Transverse colon (tissue), 4 donors: ENCODE measurements around the gene DMC1. TPM values are rescaled to one million over a fixed set of nuclear protein-coding genes. Genes with fewer than 3 reads are reported as not detected.

Experiments used
- DNase-seq: peaks from one replicate; pipeline ENCODE4 v3.0.0-alpha.2; 2019
- H3K27ac ChIP-seq, 4 donors: fragments of 200-600 bp; sonication (generic); 2 replicates each; pipeline ENCODE4 v1.5.1; 2016 to 2018; ENCODE audit warnings: inconsistent platforms in 4 of 4
- H3K27me3 ChIP-seq: fragments of 200-600 bp; sonication (generic); 2 replicates; pipeline ENCODE4 v1.5.1; 2017; ENCODE audit warnings: inconsistent platforms
- H3K36me3 ChIP-seq, 4 donors: fragments of 200-600 bp; sonication (generic); 2 replicates each; pipeline ENCODE4 v1.5.1; 2017 to 2019; ENCODE audit warnings: inconsistent platforms in 4 of 4
- H3K4me1 ChIP-seq, 4 donors: fragments of 200-600 bp; sonication (generic); 2 replicates each; pipeline ENCODE4 v1.5.1; 2017 to 2020; ENCODE audit warnings: inconsistent platforms in 4 of 4
- H3K4me3 ChIP-seq, 4 donors: fragments of 200-600 bp; sonication (generic); 1 replicate in 1 of 4; 2 replicates in 3 of 4; pipeline versions ENCODE4 v1.5.1 to v1.6.1; 2017 to 2019; ENCODE audit warnings: inconsistent platforms in 4 of 4
- H3K9me3 ChIP-seq, 2 donors: fragments of 200-600 bp; sonication (generic); 2 replicates each; pipeline ENCODE4 v1.5.1; 2017 to 2019; ENCODE audit warnings: inconsistent platforms in 2 of 2
- CTCF ChIP-seq, 5 experiments: fragments of 200-600 bp in 3 of 5; fragments of 450-650 bp in 2 of 5; sonication (generic) in 3 of 5; IDR thresholded peaks; 1 replicate in 2 of 5; 2 replicates in 3 of 5; pipeline ENCODE4 v1.5.1; 2016 to 2017; ENCODE audit warnings: antibody characterized with exemption in 5 of 5, inconsistent platforms in 3 of 5, mild to moderate bottlenecking in 2 of 5, moderate library complexity in 1 of 5
- EP300 ChIP-seq: sonication (generic); formaldehyde crosslinking; IDR thresholded peaks from one replicate; pipeline ENCODE4 v1.6.1; 2017; ENCODE audit warnings: antibody characterized with exemption, low read depth
- POLR2A ChIP-seq: fragments of 450-650 bp; IDR thresholded peaks from one replicate; pipeline ENCODE4 v1.6.1; 2016; ENCODE audit warnings: antibody characterized with exemption, mild to moderate bottlenecking, moderate library complexity
- POLR2AphosphoS5 ChIP-seq, 3 donors: sonication (generic); formaldehyde crosslinking; IDR thresholded peaks; one replicate each; pipeline ENCODE4 v1.6.1; 2016; ENCODE audit warnings: antibody characterized with exemption in 3 of 3
- WGBS, 2 donors: methylation state at CpG; one replicate each; pipeline ENCODE4 v1.1.5; 2018; ENCODE audit warnings: low coverage in 1 of 2; 5-methylcytosine and 5-hydroxymethylcytosine counted together
- in situ Hi-C, 4 donors: fragments of 200-750 bp; cut with MboI; loops; one replicate each; pipeline versions ENCODE4 v1.15.0 to v1.15.1; 2017; ENCODE audit warnings: low sequenced_read_pairs in 3 of 4, low pct_ligation_motif_present in 1 of 4, low pct_unique_long_range_greater_than_20kb in 1 of 4
- intact Hi-C: fragments of 100-400 bp; cut with DNase I; formaldehyde crosslinking; loops from one replicate; pipeline ENCODE4 v1.15.1; 2023; ENCODE audit warnings: low total_unique reads
- total RNA-seq, 4 donors: library from RNA; depleted of rRNA; stranded (reverse); fragments of >200 nt; gene quantifications; one replicate each; pipeline ENCODE4 v1.1.0, GENCODE V29; 2016

Gene DMC1
- total RNA-seq, 4 donors from 2014 or later, result 0.32 to 86.2 (median 0.68) TPM; not detected in 1

DNA sequence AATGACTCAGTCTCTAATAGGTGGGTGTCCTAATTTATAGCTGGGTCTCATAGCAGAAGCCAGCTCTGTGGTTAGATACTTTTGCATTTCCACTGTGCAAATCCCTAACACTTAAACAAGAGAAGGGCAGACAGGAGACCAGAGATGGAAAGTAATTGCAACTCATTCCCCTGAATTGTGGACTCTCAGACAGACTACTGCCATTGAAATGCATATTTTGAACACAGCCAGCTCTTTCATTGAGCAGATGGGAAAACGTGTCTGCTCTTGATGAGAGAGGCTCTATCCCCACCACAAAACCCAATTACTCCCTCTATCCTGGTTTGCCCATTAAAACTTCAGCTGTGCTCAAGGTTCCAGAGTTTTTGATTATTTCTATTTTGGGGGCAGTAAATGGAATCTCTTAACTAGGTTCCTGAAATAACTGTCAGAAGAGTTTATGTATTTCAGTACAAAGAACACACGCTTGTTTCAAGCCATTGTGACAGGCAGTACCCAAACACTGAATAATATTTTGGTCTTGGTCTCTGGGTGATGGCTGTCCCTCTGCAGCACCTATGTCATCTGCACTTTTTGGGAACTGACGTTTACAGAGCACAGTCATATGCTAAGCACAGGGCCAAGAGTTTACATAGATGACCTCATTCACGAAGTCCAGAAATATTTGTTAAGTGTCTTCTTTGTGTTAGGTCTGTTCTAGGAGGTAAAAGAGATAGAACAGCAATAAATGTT lies 44.5 kb upstream of the DMC1 start:
- Histone ChIP-seq H3K9me3 (no peaks in the 10 kb centered on the region), H3K4me1 (peaks cover 0 to 3% (median 0%) of the 10 kb centered on the region in 4 donors), H3K27ac (peak overlapping the region in 1 of 4 donors; percentile 24), H3K36me3 (no peaks in the 10 kb centered on the region), H3K27me3 (no peaks in the 10 kb centered on the region), H3K4me3 (no peak overlapping the region)
- TF ChIP-seq EP300, result no peak
- no peak for TF ChIP-seq POLR2AphosphoS5 (IDR thresholded peaks at IDR 0.05)
- TF ChIP-seq CTCF (IDR thresholded peaks at IDR 0.05), result no peak
- TF ChIP-seq POLR2A, result no peak
- no peak for DNase-seq
- in situ Hi-C loops (no loop called here), intact Hi-C loops (no loop called here)
- WGBS, 2 donors, result 48 to 63% methylated on average over 3 to 4 of the region's 4 CpGs

DNA sequence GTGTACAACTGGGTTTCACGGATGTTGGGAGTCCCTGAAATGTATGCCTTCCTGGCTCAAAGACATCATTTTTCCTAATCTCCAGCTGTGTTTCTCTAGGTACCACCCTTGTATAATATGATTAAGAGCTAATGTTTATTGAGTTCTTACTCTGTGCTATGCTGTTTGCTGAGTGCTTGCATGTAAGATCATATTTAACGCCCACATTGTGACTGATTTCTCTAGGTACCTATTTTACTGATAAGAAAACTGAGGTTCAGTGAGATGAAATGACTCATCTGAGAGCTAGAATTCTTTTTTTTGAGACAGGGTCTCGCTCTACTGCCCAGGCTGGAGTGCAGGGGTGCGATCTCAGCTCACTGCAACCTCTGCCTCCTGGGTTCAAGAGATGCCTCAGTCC lies 43.6 kb upstream of the DMC1 start:
- H3K36me3 ChIP-seq, result no peaks in the 10 kb centered on the region
- no peaks in the 10 kb centered on the region for H3K27me3 ChIP-seq
- H3K4me1 ChIP-seq, result peaks cover 0 to 3% (median 0%) of the 10 kb centered on the region in 4 donors
- in situ Hi-C loops, result no loop called here
- intact Hi-C loops, result no loop called here
- no peak for DNase-seq
- H3K9me3 ChIP-seq, result no peaks in the 10 kb centered on the region
- TF ChIP-seq CTCF (IDR thresholded peaks at IDR 0.05), result no peak
- no peak for TF ChIP-seq POLR2A
- TF ChIP-seq EP300, result no peak
- TF ChIP-seq POLR2AphosphoS5 (IDR thresholded peaks at IDR 0.05), result no peak
- no peak overlapping the region for H3K4me3 ChIP-seq
- no peak overlapping the region for H3K27ac ChIP-seq
- 68 to 87% methylated on average over 3 to 4 of the region's 4 CpGs for WGBS, 2 donors

- peaks cover 0 to 3% (median 0%) of the 10 kb centered on the region in 4 donors for H3K4me1 ChIP-seq
- TF ChIP-seq POLR2AphosphoS5 (IDR thresholded peaks at IDR 0.05) (no peak), EP300 (no peak), POLR2A (no peak), CTCF (IDR thresholded peaks at IDR 0.05) (no peak)
- no peak for DNase-seq
- H3K27ac ChIP-seq, result no peak overlapping the region
- intact Hi-C loops, result no loop called here
- WGBS, 2 donors, result 83 to 97% methylated on average over 3 to 5 of the region's 5 CpGs
- H3K36me3 ChIP-seq, result no peaks in the 10 kb centered on the region
- in situ Hi-C loops, result no loop called here
- H3K27me3 ChIP-seq, result no peaks in the 10 kb centered on the region
- H3K4me3 ChIP-seq, result no peak overlapping the region
- no peaks in the 10 kb centered on the region for H3K9me3 ChIP-seq
Observed at GRCh38 chr22:38612217-38613006, 42.4 kb upstream of the DMC1 start.

DNA sequence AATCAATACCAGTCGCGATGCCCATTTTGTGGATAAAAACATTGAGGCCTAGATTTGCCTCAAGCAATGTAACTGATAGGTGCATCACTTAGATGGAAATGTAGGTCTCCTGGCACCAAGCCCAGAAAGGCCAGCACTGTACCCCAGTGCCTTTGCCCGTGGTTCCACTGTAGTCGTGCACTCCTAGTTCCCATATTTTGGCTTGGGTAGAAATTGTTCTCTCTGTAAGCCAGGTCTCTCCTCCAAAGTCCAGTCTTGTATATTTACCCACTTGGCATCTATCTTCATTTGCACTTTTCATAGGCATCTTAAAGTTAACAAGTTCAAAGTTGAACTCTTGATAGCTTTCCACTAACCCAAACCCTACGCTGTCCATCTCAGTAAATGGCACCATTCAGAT lies 41.6 kb upstream of the DMC1 start:
- intact Hi-C loops (no loop called here), in situ Hi-C loops (no loop called here)
- TF ChIP-seq POLR2A (no peak), EP300 (no peak), CTCF (IDR thresholded peaks at IDR 0.05) (no peak), POLR2AphosphoS5 (IDR thresholded peaks at IDR 0.05) (no peak)
- WGBS, 2 donors, result 92 to 95% methylated on average over 4 to 5 of the region's 5 CpGs
- Histone ChIP-seq H3K36me3 (no peaks in the 10 kb centered on the region), H3K9me3 (no peaks in the 10 kb centered on the region), H3K27me3 (no peaks in the 10 kb centered on the region), H3K27ac (no peak overlapping the region), H3K4me3 (no peak overlapping the region), H3K4me1 (peaks cover 0 to 3% (median 0%) of the 10 kb centered on the region in 4 donors)
- DNase-seq, result no peak
